GM10847 (cell line): ENCODE measurements around the gene HABP2.

Source experiments
- POLR2A ChIP-seq: IDR thresholded peaks from 2 replicates; pipeline ENCODE4 v1.6.1; 2011; ENCODE audit not compliant: insufficient read length; ENCODE audit errors: extremely low read depth

HABP2 gene

GRCh38 chr10:113552701-113553100 is at the start of gene HABP2:
HABP2 (plus strand) TSS chr10:113553053; CDS start chr10:113553122, 69 bp downstream.
- no peak for TF ChIP-seq POLR2A

DNA sequence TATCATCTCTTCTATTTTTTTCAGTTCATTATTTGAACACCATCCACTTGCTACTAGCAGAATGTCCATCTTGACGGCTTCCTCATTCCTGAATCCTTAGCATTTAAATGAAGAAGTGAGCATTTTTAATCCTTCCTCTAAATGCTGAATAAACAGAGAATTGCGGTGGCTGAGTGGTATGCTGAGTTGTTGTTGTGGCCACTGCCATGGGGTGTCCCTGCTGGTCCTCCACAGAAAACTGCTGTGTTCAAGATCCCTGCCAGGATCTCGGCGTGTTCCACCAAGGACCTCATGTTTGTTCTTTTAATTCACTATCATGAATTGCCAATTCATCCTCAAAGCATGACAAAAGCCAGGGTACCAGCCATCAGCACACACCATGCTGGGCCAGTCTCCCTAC is 48.9 kb upstream of the HABP2 start:
- TF ChIP-seq POLR2A: no peak

DNA sequence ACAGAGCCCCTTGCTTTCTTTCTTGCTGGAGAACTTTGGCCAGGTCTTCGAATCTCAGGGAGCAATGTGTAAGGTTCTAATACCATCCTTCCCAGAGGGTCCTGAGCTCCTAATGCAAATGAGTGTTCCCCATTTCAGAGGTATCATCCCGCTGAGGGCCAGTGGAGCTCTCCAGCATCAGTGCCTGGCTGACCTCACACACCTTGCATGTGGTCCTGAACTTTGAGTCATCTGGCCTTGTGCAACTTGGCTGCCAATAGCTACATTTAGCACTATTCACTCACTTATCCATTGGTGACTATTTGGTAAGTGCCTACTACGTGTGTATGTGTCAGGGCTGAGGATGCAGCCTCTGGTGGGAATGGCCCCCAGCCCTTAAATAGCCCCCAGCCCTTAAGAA is 48.4 kb upstream of the HABP2 start:
- TF ChIP-seq POLR2A: no peak

- TF ChIP-seq POLR2A: no peak
Measured at GRCh38 chr10:113506476-113506875, 46.4 kb upstream of the HABP2 start.

- no peak for TF ChIP-seq POLR2A
Measured at GRCh38 chr10:113511419-113511818, 41.4 kb upstream of the HABP2 start.

- no peak for TF ChIP-seq POLR2A
Measured at GRCh38 chr10:113515161-113515560, 37.7 kb upstream of the HABP2 start.

GRCh38 chr10:113515601-113516000 is 37.3 kb upstream of the HABP2 start:
- no peak for TF ChIP-seq POLR2A

GRCh38 chr10:113516061-113516460 is 36.8 kb upstream of the HABP2 start:
- TF ChIP-seq POLR2A: no peak

DNA sequence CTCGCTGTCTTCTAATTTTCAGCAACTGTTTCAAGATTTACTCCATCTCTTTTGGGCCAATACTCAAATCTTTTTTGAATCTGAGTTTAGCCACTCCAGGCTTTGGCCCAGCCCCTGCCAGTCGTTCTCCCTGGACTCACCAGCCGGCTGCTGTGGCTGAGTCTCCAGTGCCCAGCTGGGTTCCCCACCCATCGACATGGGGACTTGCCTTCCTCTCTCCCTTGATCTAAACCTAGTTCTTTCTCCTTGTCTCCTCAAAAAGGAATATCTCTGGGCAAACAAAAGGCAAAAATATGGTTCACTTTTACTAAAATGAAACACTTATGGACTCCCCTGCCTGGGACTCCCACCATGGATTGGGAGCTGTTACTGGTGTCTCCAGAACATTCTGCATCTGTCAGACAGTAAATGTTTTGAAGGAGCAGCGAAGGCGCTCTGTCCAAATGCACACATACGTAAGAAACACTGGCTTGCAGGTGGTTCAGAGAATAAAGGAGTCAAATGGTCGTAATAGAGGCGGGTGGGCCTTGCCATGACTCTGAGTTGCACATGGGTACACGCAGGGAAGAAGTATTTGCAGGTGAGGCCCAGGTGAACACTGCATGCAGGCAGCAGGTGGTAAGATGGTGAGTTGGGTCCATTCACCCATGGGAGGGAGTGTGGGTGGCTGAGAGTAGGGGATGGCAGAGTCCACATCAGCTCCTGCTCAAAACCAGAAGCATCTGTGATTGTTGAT is 35.5 kb upstream of the HABP2 start:
- TF ChIP-seq POLR2A: no peak

- no peak for TF ChIP-seq POLR2A
Measured at GRCh38 chr10:113517901-113518260, 35.0 kb upstream of the HABP2 start.

GRCh38 chr10:113518415-113518814 is 34.4 kb upstream of the HABP2 start:
- TF ChIP-seq POLR2A: no peak

GRCh38 chr10:113518816-113519591 is 33.8 kb upstream of the HABP2 start:
- no peak for TF ChIP-seq POLR2A

DNA sequence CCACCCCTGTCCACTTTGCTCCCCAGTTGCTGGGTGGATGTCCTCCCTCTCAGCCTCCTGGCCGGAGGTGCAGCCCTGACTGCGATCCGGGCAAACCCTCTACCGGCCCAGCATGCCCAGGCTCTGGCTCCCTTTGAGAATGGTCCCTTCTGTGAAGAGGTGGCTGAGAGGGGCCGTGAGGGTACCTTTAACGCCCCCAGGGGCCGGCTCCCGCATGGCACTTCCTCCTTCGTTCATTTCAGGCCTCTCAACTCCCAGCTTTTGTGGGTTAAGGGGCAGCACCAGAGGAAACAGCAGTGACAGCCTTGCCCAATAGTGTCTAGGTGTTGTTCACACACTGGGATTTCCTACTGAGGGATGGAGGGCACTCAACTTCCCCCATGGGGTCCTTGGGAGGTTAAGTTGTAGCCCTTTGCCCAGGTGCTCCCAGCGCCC is 33.2 kb upstream of the HABP2 start:
- TF ChIP-seq POLR2A: no peak

GRCh38 chr10:113520261-113520660 is 32.6 kb upstream of the HABP2 start:
- no peak for TF ChIP-seq POLR2A

DNA sequence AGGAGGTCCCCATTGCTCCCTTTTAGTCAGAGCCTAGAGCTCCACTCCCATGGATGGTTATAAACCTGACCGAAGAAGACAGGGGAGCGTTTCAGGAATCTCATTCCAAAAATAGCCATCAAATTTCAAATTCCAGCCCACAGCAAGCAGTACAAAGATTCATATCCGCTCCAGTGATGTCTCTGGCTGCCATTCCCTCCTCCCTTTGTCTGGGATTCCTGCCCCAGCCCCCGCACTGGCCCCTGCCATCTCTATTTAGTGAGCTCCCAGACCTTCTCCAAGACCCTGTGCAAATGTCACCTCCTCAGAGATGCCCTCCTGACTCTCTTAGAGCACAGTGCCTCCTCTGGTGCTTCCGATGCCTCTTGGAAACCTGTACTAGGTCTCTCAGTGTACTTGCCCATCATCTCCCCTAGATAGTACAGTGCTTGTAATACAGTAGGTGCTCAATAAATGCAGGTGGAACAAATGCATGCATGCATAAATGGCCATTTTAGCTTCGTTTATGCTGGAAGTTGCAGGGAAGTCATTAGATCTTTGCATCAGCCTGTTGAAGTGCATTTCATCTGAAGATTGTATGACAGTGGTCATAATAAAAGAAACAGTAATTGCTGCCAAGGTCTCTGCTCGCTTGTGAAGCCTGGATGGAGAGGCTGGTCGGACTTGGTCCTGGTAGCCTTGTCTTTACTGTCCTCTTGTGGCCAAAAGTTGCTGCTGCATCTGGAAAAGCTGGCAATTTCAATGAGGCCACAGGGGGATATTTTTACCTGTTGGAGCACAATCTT is 32.0 kb upstream of the HABP2 start:
- TF ChIP-seq POLR2A: no peak

DNA sequence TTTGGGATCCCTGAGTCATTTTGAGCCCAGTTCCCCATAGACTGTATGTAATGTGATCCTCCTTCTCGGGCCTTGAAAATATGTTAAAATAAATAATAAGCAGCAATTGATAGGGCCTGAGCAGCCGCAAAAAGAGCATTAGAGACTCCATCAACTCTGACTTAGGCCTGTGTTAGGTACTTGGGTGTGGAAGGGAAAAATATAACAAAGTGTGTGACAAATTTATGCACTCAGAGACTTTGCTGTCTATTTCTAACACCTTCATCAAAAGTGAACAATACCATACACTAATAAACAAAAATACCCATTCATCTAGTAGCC is 31.4 kb upstream of the HABP2 start:
- TF ChIP-seq POLR2A: no peak
